Gastrocnemius medialis (tissue), 4 donors: ENCODE data around the gene IFNGR2.

ENCODE experiments used
- CTCF ChIP-seq, 5 experiments: fragments of 450-650 bp in 3 of 5; fragments of 200-600 bp in 2 of 5; sonication (generic) in 2 of 5; IDR thresholded peaks in 4 of 5; conservative IDR thresholded peaks in 1 of 5; 1 replicate in 4 of 5; 2 replicates in 1 of 5; pipeline ENCODE4 v1.5.1; 2016 to 2019; ENCODE audit warnings: antibody characterized with exemption in 5 of 5, mild to moderate bottlenecking in 3 of 5, moderate library complexity in 3 of 5
- POLR2A ChIP-seq, 2 donors: fragments of 450-650 bp; IDR thresholded peaks; one replicate each; pipeline ENCODE4 v1.6.1; 2017; ENCODE audit warnings: antibody characterized with exemption in 2 of 2, mild to moderate bottlenecking in 2 of 2, moderate library complexity in 2 of 2

- TF ChIP-seq CTCF (IDR thresholded peaks at IDR 0.05 in 4 of 5, conservative IDR thresholded peaks at IDR 0.05 in 1 of 5) (no peak), POLR2A (IDR thresholded peaks at IDR 0.05) (no peak)
Observed at GRCh38 chr21:33391656-33392055, 11.6 kb upstream of the IFNGR2 start.
